Hematopoietic multipotent progenitor cell treated with erythropoietin and hydrocortisone succinate and interleukin-3 and kit ligand, for 4 days (in vitro differentiated cells): Measurements from ENCODE around the gene PDE9A.
A peak's percentile ranks its signal among the peaks of the same experiment; 100 is the strongest.
"Not testable (repeated sequence)": the region's sequence is repeated elsewhere in the genome, so short reads cannot be mapped to it uniquely, and the experiment has no call there.

Experiments used
- DNase-seq: peaks from one replicate; pipeline ENCODE4 v3.0.0-alpha.2; 2015

Gene PDE9A

GRCh38 chr21:42692688-42693087 lies 39.3 kb downstream of the PDE9A start:
- DNase-seq, result no peak

- DNase-seq, result no peak
Observed at GRCh38 chr21:42694751-42695696, 41.6 kb downstream of the PDE9A start.

- no peak for DNase-seq
Observed at GRCh38 chr21:42695697-42696380, 42.4 kb downstream of the PDE9A start.

- DNase-seq, result no peak
Observed at GRCh38 chr21:42696501-42697040, 43.1 kb downstream of the PDE9A start.

DNA sequence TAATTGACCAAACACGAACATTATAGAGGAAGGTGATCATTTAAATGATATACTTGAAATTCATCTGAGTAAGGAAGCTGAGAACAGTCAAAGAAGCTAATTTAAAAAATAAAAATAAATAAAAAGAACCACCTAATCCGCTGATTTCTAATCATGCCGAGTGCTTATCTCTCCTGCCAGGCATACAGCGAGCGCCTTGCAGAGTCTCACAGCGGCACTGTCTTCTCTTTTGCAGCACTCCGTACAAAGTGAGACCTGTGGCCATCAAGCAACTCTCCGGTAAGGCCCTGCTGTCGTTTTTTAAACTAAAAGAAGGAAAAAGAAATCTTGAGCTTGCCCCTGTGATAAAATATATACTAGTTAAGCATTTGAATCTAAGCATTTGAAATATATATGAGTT lies 45.3 kb downstream of the PDE9A start:
- DNase-seq, result peak; percentile 80

DNA sequence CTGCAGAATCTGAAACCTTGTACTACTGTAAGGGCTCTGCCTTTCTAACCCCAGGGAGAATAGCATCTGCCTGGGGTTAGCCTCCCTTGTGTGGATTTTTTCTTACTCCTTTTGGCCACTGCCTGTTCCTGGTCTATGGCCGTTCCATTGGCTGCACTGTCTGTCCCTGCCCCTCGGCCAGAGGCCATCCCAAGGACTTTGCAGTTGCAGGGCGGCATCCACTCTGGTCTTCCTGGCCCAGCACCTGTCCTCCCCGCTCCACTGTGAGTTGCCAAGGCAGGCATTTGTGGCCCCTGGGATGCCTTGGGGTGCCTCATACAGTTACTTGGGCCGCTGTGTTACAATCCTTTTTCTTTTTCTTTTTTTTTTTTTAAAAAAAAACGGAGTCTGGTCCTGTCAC lies 45.8 kb downstream of the PDE9A start:
- no peak for DNase-seq

DNA sequence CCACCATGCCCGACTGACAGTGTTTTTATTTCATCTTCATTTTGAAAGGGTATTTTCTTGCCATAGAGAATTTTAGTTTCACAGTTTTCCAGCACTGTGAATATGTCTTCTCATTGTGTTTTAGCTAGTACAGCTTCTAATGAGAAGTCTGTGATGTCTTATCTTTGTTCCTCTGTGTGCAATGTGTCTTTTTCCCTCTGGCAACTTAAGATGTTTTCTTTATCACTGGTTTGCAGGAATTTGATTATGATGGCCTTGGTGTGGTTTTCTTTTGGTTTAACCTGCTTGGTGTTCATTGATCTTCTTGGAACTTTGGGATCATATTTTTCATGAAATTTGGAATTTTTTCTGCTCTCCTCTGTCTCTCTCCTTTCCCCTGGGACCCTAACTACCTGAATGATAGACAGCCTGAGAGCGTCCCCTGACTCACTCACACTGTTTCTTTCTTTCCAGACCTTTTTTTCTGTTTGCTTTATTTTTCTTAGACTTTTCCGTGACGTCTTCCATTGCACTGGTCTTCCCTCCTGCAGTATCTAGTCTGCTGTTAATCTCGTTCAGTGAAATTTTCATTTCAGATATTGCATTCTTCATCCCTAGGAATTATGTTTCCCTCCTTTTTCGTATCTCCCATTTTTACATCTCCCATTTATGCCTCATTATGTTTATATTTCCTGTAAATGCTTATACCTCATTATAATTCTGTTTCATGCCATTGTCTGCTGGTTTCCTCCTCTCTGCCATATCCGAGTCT lies 48.5 kb downstream of the PDE9A start:
- DNase-seq, result peak; percentile 66

GRCh38 chr21:42702720-42703119 lies 49.3 kb downstream of the PDE9A start:
- no peak for DNase-seq

DNA sequence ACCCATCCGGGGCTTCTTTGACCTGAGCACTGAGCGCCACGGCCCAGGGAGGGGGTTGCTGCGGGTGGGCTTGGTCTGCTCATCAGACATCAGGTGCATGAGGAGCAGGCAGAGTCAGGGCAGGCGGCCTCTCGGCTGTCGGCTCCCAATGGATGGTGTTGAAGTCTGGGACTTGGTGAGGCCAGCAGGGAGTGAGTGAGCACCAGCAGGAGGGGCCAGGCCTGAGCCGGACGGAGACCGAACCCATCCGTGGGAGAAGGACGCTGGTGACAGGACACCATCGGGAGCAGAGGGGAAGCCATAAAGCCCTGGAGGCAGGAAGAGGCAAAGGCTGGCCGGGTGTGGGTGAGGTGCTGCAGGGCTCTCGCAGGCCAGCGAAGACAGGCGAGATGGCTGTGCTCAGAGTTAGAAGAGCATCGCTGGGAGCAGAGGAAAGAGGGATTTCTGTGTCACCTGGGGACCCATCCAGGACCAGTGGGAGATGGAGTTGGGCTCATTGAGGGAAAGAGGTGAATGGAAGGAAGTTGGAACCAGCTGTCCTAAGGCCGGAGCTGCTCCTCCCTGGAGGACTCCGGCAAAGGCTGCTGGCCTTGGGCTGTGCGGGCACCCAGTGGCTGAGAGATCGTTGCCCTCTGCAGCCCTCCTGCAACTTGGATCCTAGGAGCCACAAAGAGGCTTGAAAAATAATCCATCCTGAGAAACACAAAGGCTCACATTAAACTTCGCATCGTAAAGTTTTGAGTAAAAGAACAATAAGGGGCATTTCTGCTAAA lies 49.9 kb downstream of the PDE9A start:
- no peak for DNase-seq

DNA sequence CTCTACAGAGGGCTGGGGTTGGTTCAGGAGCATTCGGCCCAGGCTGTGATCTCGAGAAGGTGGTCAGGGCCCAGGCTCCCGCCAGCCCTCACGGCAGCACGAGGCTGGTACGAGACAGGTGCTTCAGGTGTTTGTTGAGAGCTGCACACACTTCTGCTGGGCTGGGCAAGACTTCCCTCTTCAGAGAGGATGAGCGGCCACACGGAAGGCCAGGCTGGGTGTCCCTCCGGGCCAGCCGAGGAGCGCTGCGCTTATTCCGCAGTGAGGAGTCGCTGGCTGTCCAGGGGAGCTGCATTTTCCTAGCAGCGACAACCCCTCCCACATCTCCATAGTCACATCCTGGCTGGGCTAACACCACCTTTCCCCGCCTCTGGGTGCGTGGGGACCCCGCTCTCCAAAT lies 50.5 kb downstream of the PDE9A start:
- no peak for DNase-seq

GRCh38 chr21:42704861-42705260 lies 51.4 kb downstream of the PDE9A start:
- DNase-seq, result no peak

DNA sequence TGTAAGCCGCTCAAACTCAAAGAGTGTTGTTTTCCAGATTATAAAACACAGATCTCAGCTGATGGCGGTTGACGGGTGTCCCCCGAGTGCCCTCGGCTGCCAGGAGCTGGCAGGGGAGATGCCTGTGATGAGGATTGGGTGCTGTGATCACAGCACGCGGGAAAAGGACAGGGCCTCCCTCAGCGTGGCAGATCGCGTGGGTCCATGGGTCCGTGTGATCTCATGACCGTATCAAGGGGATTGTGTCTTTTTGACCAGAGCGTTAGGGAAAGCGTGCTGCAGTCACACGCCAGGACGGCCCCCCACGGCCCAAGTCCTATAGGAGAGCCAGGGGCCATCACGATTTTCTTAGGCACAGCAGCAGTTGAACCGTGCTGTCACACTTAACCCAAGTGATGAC lies 51.9 kb downstream of the PDE9A start:
- DNase-seq, result no peak

GRCh38 chr21:42705746-42706374 lies 52.4 kb downstream of the PDE9A start:
- peak; percentile 11 for DNase-seq

DNA sequence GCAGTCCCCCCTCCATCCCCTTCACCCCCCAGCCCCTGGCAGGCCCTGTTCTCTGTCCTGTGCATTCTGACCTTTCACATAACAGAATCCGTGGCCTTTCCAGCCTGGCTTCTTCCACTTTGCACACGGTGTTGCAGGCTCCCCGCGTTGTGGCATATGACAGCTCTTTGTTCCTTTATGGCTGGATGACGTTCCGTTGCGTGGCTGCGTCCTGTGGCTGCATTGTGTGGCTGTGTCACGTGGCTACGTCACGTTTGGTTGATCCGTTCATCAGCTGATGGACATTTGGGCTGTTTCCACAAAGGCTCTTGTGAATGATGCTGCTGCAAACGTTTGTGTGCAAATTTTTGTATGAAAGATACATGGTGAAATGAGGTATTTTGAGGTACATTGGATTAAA lies 53.3 kb downstream of the PDE9A start:
- no peak for DNase-seq

DNA sequence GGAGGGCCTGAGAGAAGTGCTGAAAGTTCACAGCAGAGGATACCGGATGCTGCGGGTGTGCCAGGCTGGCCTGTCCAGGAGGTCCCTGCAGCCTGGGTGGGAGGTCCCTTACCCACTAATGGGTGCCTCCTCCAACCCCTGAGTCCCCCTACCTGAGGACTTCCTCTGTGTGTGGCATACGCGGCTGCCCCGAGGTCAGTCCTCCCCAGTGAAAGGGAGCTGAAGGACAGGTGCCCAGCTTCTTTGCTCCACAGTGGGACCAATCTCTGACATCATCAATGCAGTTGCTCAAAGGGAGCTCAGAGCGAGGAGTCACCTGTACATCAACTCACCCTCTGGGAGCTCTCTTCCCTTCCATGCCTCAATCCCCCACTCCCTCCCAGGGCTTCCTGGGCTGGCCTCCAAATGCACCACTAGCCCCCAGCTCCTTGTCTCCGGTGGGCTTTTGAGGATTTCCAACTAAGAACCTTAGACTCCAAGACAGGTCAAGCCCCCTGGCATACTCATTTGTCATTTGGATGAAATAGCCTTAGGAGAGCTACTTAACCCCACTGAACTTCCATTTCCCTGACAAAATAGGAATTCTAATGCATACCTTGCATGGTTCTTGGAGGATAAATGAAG lies 53.9 kb downstream of the PDE9A start:
- DNase-seq, result no peak

DNA sequence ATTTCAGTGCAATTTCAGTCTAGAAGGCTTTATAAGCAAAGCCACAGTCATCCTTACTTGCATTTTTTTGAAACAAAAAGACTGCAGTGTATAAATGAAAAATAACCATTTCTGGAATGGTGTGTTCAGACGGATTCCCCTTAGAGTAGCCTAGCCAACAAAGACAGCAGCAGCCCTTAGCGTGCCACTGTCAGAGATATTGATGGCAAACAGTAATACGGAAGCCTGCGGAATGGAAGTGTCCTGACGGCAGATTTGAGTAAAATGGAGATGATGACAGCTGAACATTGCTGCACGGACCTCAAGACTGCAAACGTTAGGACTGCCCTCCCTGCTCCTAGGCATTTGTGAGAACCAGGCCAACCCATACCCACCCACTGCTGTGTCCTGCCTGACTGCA lies 54.7 kb downstream of the PDE9A start:
- DNase-seq, result no peak

DNA sequence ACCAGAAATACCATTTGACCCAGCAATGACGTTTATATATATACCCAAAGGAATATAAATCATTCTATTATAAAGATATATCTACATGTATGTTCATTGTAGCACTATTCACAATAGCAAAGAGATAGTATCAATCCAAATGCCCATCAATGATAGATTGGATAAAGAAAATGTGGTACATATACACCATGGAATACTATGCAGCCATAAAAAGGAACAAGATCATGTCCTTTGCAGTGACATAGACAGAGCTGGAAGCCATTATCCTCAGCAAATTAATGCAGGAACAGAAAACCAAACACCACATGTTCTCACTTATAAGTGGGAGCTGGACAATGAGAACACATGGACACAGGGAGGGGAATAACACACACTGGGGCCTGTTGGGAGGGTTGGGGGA lies 55.5 kb downstream of the PDE9A start:
- DNase-seq, result not testable (repeated sequence)

GRCh38 chr21:42711667-42712066 lies 58.2 kb downstream of the PDE9A start:
- DNase-seq, result no peak

DNA sequence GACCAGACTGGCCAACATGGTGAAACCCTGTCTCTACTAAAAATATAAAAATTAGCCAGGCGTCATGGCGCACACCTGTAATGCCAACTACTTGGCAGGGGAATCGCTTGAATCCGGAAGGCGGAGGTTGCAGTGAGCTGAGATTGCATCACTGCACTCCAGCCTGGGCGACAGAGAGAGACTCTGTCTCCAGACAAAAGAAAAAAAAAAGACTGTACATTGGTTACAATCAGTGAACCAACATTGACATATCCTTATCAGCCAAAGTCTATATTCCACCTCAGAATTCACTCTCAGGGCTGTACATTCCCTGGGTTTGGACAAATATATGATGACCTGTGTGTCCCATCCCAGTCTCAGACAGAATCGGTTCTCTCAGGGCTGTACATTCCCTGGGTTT lies 62.0 kb downstream of the PDE9A start:
- DNase-seq, result not testable (repeated sequence)

DNA sequence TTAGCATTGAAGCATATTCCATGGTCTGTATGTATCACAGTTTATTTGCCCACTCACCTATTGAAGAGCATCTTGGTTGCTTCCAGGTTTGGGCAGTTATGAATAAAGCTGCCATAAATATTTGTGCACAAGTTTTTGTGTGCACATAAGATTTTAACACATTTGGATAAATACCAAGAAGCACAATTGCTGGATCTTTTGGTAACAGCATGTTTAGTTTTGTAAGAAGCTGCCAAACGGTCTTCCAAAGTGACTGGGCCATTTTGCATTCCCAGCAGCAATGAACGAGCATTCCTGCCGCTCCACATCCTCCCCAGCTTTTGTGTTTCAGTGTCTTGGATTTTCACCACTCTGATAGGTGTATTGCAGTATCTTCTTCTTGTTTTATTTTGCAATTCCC lies 62.7 kb downstream of the PDE9A start:
- DNase-seq, result no peak

DNA sequence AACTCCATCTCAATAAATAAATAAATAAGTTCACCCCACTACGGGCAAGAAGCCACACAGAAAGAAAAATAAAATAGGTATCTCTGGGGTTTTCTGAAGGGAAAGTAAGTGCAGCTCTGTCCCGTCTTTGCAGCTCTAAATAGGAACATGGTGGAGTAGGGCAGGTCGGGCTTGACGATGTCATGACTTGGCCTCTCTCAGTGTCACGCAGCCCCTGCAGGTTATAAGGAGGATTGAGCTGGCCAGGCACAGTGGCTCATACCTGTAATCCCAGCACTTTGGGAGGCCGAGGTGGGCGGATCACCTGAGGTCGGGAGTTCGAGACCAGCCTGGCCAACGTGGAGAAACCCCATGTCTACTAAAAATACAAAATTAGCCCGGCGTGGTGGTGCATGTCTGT lies 67.1 kb downstream of the PDE9A start:
- DNase-seq, result not testable (repeated sequence)
